A673 (cell line): ENCODE data around the gene STYX. TPM values are rescaled to one million over a fixed set of nuclear protein-coding genes. Genes with fewer than 3 reads are reported as not detected.

Experiments used
- BruUV-seq: library from RNA; stranded (reverse); fragments of 400-500 nt; replicated peaks from 2 replicates; lab custom pipeline; 2021; lab: Mats Ljungman, UMichigan
- CTCF ChIA-PET: fragments of 300-600 bp; sonication (Branson Sonifier 250); formaldehyde crosslinking; loops from one replicate; lab custom pipeline; 2022; ENCODE audit warnings: antibody characterized with exemption; lab: Charles Lee
- POLR2A ChIA-PET: fragments of 300-600 bp; sonication (Branson Sonifier 250); formaldehyde crosslinking; loops from one replicate; lab custom pipeline; 2022; ENCODE audit warnings: antibody characterized with exemption; ENCODE audit not compliant: low non-redundant PET; lab: Charles Lee
- DNase-seq: peaks from one replicate; pipeline ENCODE4 v3.0.0-alpha.2; 2015; ENCODE audit warnings: low spot score
- H3K27ac ChIP-seq: fragments of 200-600 bp; sonication (generic); 2 replicates; pipeline ENCODE4 v1.5.1; 2016; ENCODE audit warnings: mixed run types, low read depth, mild to moderate bottlenecking, mixed read lengths, antibody characterized with exemption, low read length; ENCODE audit not compliant: poor library complexity, severe bottlenecking
- H3K27me3 ChIP-seq: fragments of 200-600 bp; sonication (generic); replicated peaks from 2 replicates; pipeline ENCODE4 v1.6.1; 2017; ENCODE audit warnings: mixed run types, low read depth, mild to moderate bottlenecking, mixed read lengths, antibody characterized with exemption, low read length; ENCODE audit not compliant: insufficient read depth, poor library complexity
- H3K36me3 ChIP-seq: fragments of 200-600 bp; sonication (generic); 2 replicates; pipeline ENCODE4 v1.6.1; 2016; ENCODE audit warnings: mixed run types, mild to moderate bottlenecking, mixed read lengths, antibody characterized with exemption, low read length; ENCODE audit not compliant: insufficient read depth, poor library complexity, severe bottlenecking
- H3K4me1 ChIP-seq: fragments of 200-600 bp; sonication (generic); 2 replicates; pipeline ENCODE4 v1.6.1; 2017; ENCODE audit warnings: mixed run types, mild to moderate bottlenecking, mixed read lengths, antibody characterized with exemption, low read length; ENCODE audit not compliant: insufficient read depth, poor library complexity, severe bottlenecking
- H3K4me3 ChIP-seq: fragments of 200-600 bp; sonication (generic); 2 replicates; pipeline ENCODE4 v1.5.1; 2016; ENCODE audit warnings: low read depth, mixed run types, mild to moderate bottlenecking, mixed read lengths, low read length; ENCODE audit not compliant: poor library complexity, severe bottlenecking
- H3K9me3 ChIP-seq: fragments of 200-600 bp; sonication (generic); 2 replicates; pipeline ENCODE4 v1.6.1; 2016; ENCODE audit warnings: mixed run types, low read depth, mild to moderate bottlenecking, mixed read lengths, antibody characterized with exemption, low read length; ENCODE audit not compliant: poor library complexity, severe bottlenecking
- EZH2 ChIP-seq: fragments of 200-600 bp; sonication (generic); IDR thresholded peaks from 2 replicates; pipeline ENCODE4 v1.6.1; 2017; ENCODE audit warnings: borderline replicate concordance, low read depth, mild to moderate bottlenecking, mixed read lengths, antibody characterized with exemption, low read length; ENCODE audit not compliant: poor library complexity, severe bottlenecking
- intact Hi-C: fragments of 100-400 bp; cut with micrococcal nuclease; formaldehyde crosslinking; loops from one replicate; pipeline ENCODE4 v1.10.0; 2022; ENCODE audit not compliant: unreplicated experiment
- total RNA-seq: library from RNA; stranded (reverse); gene quantifications from 2 replicates; pipeline ENCODE4 v1.2.3, GENCODE V29; 2021
- TF ChIP-seq, protein P1 (sequence below): fragments of 300-800, 200-600 bp; sonication (generic); conservative IDR thresholded peaks from 2 replicates; pipeline ENCODE4 v1.5.1; 2017; ENCODE audit warnings: low read depth, mild to moderate bottlenecking, antibody characterized with exemption, low read length, moderate library complexity, mixed read lengths

Gene STYX
- total RNA-seq, 1 experiment from 2014 or later = 9.4 TPM

DNA sequence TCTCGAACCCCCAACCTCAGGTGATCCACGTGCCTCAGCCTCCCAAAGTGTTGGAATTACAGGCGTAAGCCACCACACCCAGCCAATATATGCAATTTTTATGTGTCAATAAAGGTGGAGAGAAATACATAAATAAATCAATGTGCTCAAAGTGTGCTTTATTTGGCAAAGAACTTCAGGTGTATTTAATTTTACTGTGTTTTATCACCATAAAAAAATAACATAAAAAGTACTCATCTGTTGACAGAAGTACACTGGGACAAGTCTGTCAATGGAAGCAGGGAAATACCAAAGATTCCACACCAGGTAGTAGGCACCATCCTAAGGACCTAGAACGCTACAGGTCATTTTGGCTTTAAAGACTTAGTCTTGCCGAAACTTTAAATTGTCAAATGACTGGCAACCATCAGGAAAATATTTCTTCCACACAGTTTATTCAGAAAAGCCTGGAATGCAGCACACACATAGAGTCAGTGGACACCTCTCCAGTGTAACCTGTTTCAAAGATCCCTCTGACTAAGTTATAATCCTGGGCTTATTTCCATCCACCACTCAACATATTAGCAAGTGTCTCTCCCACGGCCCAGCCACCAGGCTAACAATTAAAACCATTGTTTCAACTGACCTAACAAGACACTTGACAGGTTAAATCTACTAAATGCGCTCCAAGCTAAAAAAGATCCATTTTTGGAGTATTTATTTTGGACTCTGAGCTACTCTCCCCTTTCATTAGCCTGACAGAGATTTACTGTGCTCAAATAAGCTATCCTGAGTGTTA is 38.8 kb upstream of the STYX start:
- no peaks in the 10 kb centered on the region for H3K27me3 ChIP-seq
- BruUV-seq = no TSS peak
- H3K4me3 ChIP-seq = no peak overlapping the region
- TF ChIP-seq, protein P1, sequence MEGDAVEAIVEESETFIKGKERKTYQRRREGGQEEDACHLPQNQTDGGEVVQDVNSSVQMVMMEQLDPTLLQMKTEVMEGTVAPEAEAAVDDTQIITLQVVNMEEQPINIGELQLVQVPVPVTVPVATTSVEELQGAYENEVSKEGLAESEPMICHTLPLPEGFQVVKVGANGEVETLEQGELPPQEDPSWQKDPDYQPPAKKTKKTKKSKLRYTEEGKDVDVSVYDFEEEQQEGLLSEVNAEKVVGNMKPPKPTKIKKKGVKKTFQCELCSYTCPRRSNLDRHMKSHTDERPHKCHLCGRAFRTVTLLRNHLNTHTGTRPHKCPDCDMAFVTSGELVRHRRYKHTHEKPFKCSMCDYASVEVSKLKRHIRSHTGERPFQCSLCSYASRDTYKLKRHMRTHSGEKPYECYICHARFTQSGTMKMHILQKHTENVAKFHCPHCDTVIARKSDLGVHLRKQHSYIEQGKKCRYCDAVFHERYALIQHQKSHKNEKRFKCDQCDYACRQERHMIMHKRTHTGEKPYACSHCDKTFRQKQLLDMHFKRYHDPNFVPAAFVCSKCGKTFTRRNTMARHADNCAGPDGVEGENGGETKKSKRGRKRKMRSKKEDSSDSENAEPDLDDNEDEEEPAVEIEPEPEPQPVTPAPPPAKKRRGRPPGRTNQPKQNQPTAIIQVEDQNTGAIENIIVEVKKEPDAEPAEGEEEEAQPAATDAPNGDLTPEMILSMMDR = no peak
- TF ChIP-seq EZH2 = no peak
- H3K36me3 ChIP-seq = no peaks in the 10 kb centered on the region
- no peaks in the 10 kb centered on the region for H3K9me3 ChIP-seq
- ChIA-PET CTCF (no interaction called here), POLR2A (no interaction called here)
- H3K27ac ChIP-seq = no peak overlapping the region
- no peak for DNase-seq
- peaks cover 25% of the 10 kb centered on the region for H3K4me1 ChIP-seq
- intact Hi-C loops = loop anchor here (5.0 kb wide), 1 partner anchor 139 kb away; the partner anchor contains the start of genes GPR137C and TXNDC16

DNA sequence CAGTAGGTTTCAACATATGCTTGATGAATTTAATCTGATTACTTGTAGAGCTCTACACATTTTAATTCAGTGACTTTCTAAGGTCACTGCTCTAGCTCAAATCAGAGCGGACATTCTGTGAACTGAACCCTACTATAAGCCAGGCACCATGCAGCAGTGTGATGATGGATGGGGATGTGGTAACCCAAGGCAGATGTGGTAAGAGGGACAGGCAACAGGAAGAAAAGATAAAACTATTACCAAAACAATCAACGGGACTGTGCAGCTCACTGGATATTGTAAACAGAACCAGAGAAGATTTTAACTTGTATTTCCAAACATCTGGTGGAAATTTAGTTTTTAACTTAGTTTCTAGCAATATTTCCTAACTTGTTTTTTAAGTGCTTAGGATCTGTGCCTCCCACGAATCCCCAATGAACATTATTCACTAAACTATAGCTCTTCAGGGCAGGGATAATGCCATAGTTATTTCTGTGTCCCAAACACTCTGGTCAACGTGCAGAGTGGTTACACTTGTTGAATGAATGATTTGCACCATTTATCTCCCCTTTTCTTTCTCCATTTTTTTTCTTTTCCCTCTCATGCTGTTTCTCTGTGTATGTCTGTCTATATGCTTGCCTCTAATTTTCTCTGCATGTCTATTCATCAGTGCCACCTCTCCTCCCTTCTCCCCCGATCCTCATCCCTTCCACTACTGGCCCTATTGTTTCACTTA is 37.6 kb upstream of the STYX start:
- no peak overlapping the region for H3K27ac ChIP-seq
- no peaks in the 10 kb centered on the region for H3K36me3 ChIP-seq
- POLR2A ChIA-PET = no interaction called here
- no peaks in the 10 kb centered on the region for H3K9me3 ChIP-seq
- CTCF ChIA-PET = no interaction called here
- no TSS peak for BruUV-seq
- no peak overlapping the region for H3K4me3 ChIP-seq
- no peak for DNase-seq
- peaks cover 26% of the 10 kb centered on the region for H3K4me1 ChIP-seq
- no peak for TF ChIP-seq EZH2
- TF ChIP-seq, protein P1 = no peak
- H3K27me3 ChIP-seq = no peaks in the 10 kb centered on the region
- intact Hi-C loops = loop anchor here (5.0 kb wide), 1 partner anchor 140 kb away; the partner anchor contains the start of genes GPR137C and TXNDC16

DNA sequence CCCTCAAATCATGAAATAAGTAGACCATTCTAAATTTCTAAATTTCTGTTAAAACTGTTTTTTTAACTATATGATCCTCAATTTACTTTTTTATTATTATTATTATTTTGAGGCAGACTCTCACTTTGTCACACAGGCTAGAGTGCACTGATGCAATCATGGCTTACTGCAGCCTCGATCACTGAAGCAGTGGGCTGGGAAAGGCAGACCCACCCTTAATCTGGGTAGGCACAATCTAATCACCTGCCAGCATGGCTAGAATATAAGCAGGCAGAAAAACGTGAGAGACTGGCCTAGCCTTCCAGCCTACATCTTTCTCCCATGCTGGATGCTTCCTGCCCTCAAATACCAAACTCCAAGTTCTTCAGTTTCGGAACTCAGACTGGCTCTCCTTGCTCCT is 36.9 kb upstream of the STYX start:
- Histone ChIP-seq H3K4me3 (no peak overlapping the region), H3K9me3 (no peaks in the 10 kb centered on the region), H3K36me3 (no peaks in the 10 kb centered on the region), H3K27ac (no peak overlapping the region), H3K4me1 (peaks cover 26% of the 10 kb centered on the region), H3K27me3 (no peaks in the 10 kb centered on the region)
- no peak for TF ChIP-seq EZH2
- intact Hi-C loops = loop anchor here (5.0 kb wide), 1 partner anchor 141 kb away; the partner anchor contains the start of genes GPR137C and TXNDC16
- BruUV-seq = no TSS peak
- CTCF ChIA-PET = no interaction called here
- POLR2A ChIA-PET = no interaction called here
- no peak for DNase-seq
